ENCODE measurements around the gene CLN5.
"Not testable (repeated sequence)": the region's sequence is repeated elsewhere in the genome, so short reads cannot be mapped to it uniquely, and the experiment has no call there.

The CLN5 gene

GRCh38 chr13:76959734-76960133 lies 32.1 kb upstream of the CLN5 start:
- peaks cover 34% of the 10 kb centered on the region for H3K9me3 ChIP-seq (ENCODE audit: control insufficient read depth, insufficient read depth, low read depth, low read length)
- not testable (repeated sequence) for H3K27me3 ChIP-seq (ENCODE audit: control insufficient read depth, insufficient read depth, low read length); H3K27ac ChIP-seq (ENCODE audit: low read depth, low read length); H3K4me1 ChIP-seq (ENCODE audit: control insufficient read depth, insufficient read depth, low read length); H3K4me3 ChIP-seq (ENCODE audit: low read depth, low read length); H3K9ac ChIP-seq (ENCODE audit: low read length); H3K36me3 ChIP-seq (ENCODE audit: control insufficient read depth, insufficient read depth, low read length)

GRCh38 chr13:76965759-76966421 lies 26.0 kb upstream of the CLN5 start:
- H3K27ac ChIP-seq (ENCODE audit: low read depth, low read length) = no peak overlapping the region
- H3K4me1 ChIP-seq (ENCODE audit: control insufficient read depth, insufficient read depth, low read length) = peaks cover 4% of the 10 kb centered on the region; the same call in 1 of the 2 replicates
- no peak overlapping the region for H3K4me3 ChIP-seq (ENCODE audit: low read depth, low read length)
- H3K9me3 ChIP-seq (ENCODE audit: control insufficient read depth, insufficient read depth, low read depth, low read length) = peaks cover 2% of the 10 kb centered on the region; the same call in 1 of the 2 replicates
- no peak overlapping the region for H3K9ac ChIP-seq (ENCODE audit: low read length)
- no peaks in the 10 kb centered on the region for H3K36me3 ChIP-seq (ENCODE audit: control insufficient read depth, insufficient read depth, low read length)
- no peaks in the 10 kb centered on the region for H3K27me3 ChIP-seq (ENCODE audit: control insufficient read depth, insufficient read depth, low read length)

- no peak overlapping the region for H3K9ac ChIP-seq (ENCODE audit: low read length)
- peaks cover 4% of the 10 kb centered on the region; the same call in 1 of the 2 replicates for H3K4me1 ChIP-seq (ENCODE audit: control insufficient read depth, insufficient read depth, low read length)
- no peaks in the 10 kb centered on the region for H3K27me3 ChIP-seq (ENCODE audit: control insufficient read depth, insufficient read depth, low read length)
- H3K4me3 ChIP-seq (ENCODE audit: low read depth, low read length) = no peak overlapping the region
- H3K36me3 ChIP-seq (ENCODE audit: control insufficient read depth, insufficient read depth, low read length) = no peaks in the 10 kb centered on the region
- H3K9me3 ChIP-seq (ENCODE audit: control insufficient read depth, insufficient read depth, low read depth, low read length) = no peaks in the 10 kb centered on the region
- no peak overlapping the region for H3K27ac ChIP-seq (ENCODE audit: low read depth, low read length)
These were observed 24.9 kb upstream of the CLN5 start for GRCh38 chr13:76967031-76967430.

GRCh38 chr13:76968041-76968440 lies 23.8 kb upstream of the CLN5 start:
- no peaks in the 10 kb centered on the region for H3K27me3 ChIP-seq (ENCODE audit: control insufficient read depth, insufficient read depth, low read length)
- H3K4me1 ChIP-seq (ENCODE audit: control insufficient read depth, insufficient read depth, low read length) = peaks cover 4% of the 10 kb centered on the region; the same call in 1 of the 2 replicates
- no peak overlapping the region for H3K27ac ChIP-seq (ENCODE audit: low read depth, low read length)
- H3K9me3 ChIP-seq (ENCODE audit: control insufficient read depth, insufficient read depth, low read depth, low read length) = no peaks in the 10 kb centered on the region
- H3K36me3 ChIP-seq (ENCODE audit: control insufficient read depth, insufficient read depth, low read length) = no peaks in the 10 kb centered on the region
- no peak overlapping the region for H3K4me3 ChIP-seq (ENCODE audit: low read depth, low read length)
- no peak overlapping the region for H3K9ac ChIP-seq (ENCODE audit: low read length)

GRCh38 chr13:76969488-76970365 lies 22.2 kb upstream of the CLN5 start:
- Histone ChIP-seq H3K27ac (ENCODE audit: low read depth, low read length) (no peak overlapping the region), H3K9me3 (ENCODE audit: control insufficient read depth, insufficient read depth, low read depth, low read length) (no peaks in the 10 kb centered on the region), H3K27me3 (ENCODE audit: control insufficient read depth, insufficient read depth, low read length) (no peaks in the 10 kb centered on the region), H3K4me1 (ENCODE audit: control insufficient read depth, insufficient read depth, low read length) (peaks cover 4% of the 10 kb centered on the region; the same call in 1 of the 2 replicates), H3K9ac (ENCODE audit: low read length) (no peak overlapping the region), H3K4me3 (ENCODE audit: low read depth, low read length) (no peak overlapping the region), H3K36me3 (ENCODE audit: control insufficient read depth, insufficient read depth, low read length) (no peaks in the 10 kb centered on the region)

- H3K27ac ChIP-seq (ENCODE audit: low read depth, low read length) = no peak overlapping the region
- H3K4me1 ChIP-seq (ENCODE audit: control insufficient read depth, insufficient read depth, low read length) = peaks cover 4% of the 10 kb centered on the region; the same call in 1 of the 2 replicates
- H3K27me3 ChIP-seq (ENCODE audit: control insufficient read depth, insufficient read depth, low read length) = no peaks in the 10 kb centered on the region
- no peaks in the 10 kb centered on the region for H3K36me3 ChIP-seq (ENCODE audit: control insufficient read depth, insufficient read depth, low read length)
- H3K9ac ChIP-seq (ENCODE audit: low read length) = no peak overlapping the region
- no peaks in the 10 kb centered on the region for H3K9me3 ChIP-seq (ENCODE audit: control insufficient read depth, insufficient read depth, low read depth, low read length)
- no peak overlapping the region for H3K4me3 ChIP-seq (ENCODE audit: low read depth, low read length)
These were observed 20.7 kb upstream of the CLN5 start for GRCh38 chr13:76971215-76971614.

GRCh38 chr13:76971851-76972829 lies 19.7 kb upstream of the CLN5 start:
- H3K36me3 ChIP-seq (ENCODE audit: control insufficient read depth, insufficient read depth, low read length) = no peaks in the 10 kb centered on the region
- H3K27ac ChIP-seq (ENCODE audit: low read depth, low read length) = no peak overlapping the region
- no peak overlapping the region for H3K9ac ChIP-seq (ENCODE audit: low read length)
- peaks cover 4% of the 10 kb centered on the region; the same call in 1 of the 2 replicates for H3K4me1 ChIP-seq (ENCODE audit: control insufficient read depth, insufficient read depth, low read length)
- no peak overlapping the region for H3K4me3 ChIP-seq (ENCODE audit: low read depth, low read length)
- no peaks in the 10 kb centered on the region for H3K9me3 ChIP-seq (ENCODE audit: control insufficient read depth, insufficient read depth, low read depth, low read length)
- H3K27me3 ChIP-seq (ENCODE audit: control insufficient read depth, insufficient read depth, low read length) = no peaks in the 10 kb centered on the region

GRCh38 chr13:76973920-76974617 lies 17.8 kb upstream of the CLN5 start:
- H3K27ac ChIP-seq (ENCODE audit: low read depth, low read length) = no peak overlapping the region
- H3K9me3 ChIP-seq (ENCODE audit: control insufficient read depth, insufficient read depth, low read depth, low read length) = no peaks in the 10 kb centered on the region
- peaks cover 2% of the 10 kb centered on the region; the same call in 1 of the 2 replicates for H3K27me3 ChIP-seq (ENCODE audit: control insufficient read depth, insufficient read depth, low read length)
- H3K4me1 ChIP-seq (ENCODE audit: control insufficient read depth, insufficient read depth, low read length) = no peaks in the 10 kb centered on the region
- no peak overlapping the region for H3K4me3 ChIP-seq (ENCODE audit: low read depth, low read length)
- no peak overlapping the region for H3K9ac ChIP-seq (ENCODE audit: low read length)
- H3K36me3 ChIP-seq (ENCODE audit: control insufficient read depth, insufficient read depth, low read length) = no peaks in the 10 kb centered on the region

- no peak overlapping the region for H3K27ac ChIP-seq (ENCODE audit: low read depth, low read length)
- no peak overlapping the region for H3K4me3 ChIP-seq (ENCODE audit: low read depth, low read length)
- H3K4me1 ChIP-seq (ENCODE audit: control insufficient read depth, insufficient read depth, low read length) = no peaks in the 10 kb centered on the region
- peaks cover 4% of the 10 kb centered on the region; the same call in 1 of the 2 replicates for H3K27me3 ChIP-seq (ENCODE audit: control insufficient read depth, insufficient read depth, low read length)
- no peaks in the 10 kb centered on the region for H3K36me3 ChIP-seq (ENCODE audit: control insufficient read depth, insufficient read depth, low read length)
- H3K9ac ChIP-seq (ENCODE audit: low read length) = no peak overlapping the region
- no peaks in the 10 kb centered on the region for H3K9me3 ChIP-seq (ENCODE audit: control insufficient read depth, insufficient read depth, low read depth, low read length)
These were observed 17.3 kb upstream of the CLN5 start for GRCh38 chr13:76974618-76974975.

GRCh38 chr13:76975863-76976262 lies 16.0 kb upstream of the CLN5 start:
- no peak overlapping the region for H3K4me3 ChIP-seq (ENCODE audit: low read depth, low read length)
- H3K27ac ChIP-seq (ENCODE audit: low read depth, low read length) = no peak overlapping the region
- H3K36me3 ChIP-seq (ENCODE audit: control insufficient read depth, insufficient read depth, low read length) = no peaks in the 10 kb centered on the region
- peaks cover 10% of the 10 kb centered on the region for H3K27me3 ChIP-seq (ENCODE audit: control insufficient read depth, insufficient read depth, low read length)
- no peaks in the 10 kb centered on the region for H3K4me1 ChIP-seq (ENCODE audit: control insufficient read depth, insufficient read depth, low read length)
- no peak overlapping the region for H3K9ac ChIP-seq (ENCODE audit: low read length)
- no peaks in the 10 kb centered on the region for H3K9me3 ChIP-seq (ENCODE audit: control insufficient read depth, insufficient read depth, low read depth, low read length)

Data from HUES6 (cell line).